GM13976 (cell line): ENCODE results near the gene FOXP2.

Source experiments
- DNase-seq: peaks from one replicate; pipeline ENCODE4 v3.0.0; 2012; ENCODE audit warnings: low spot score
- CTCF ChIP-seq: IDR thresholded peaks from 2 replicates; pipeline ENCODE4 v1.5.1; 2012; ENCODE audit warnings: borderline replicate concordance, mild to moderate bottlenecking; ENCODE audit not compliant: insufficient read depth; ENCODE audit errors: extremely low read depth, missing control alignments, control extremely low read depth
- in situ Hi-C: fragments of 300-500 bp; cut with MboI; formaldehyde crosslinking; loops from one replicate; pipeline ENCODE4 v1.12.0; 2022; ENCODE audit warnings: low sequenced_read_pairs, mixed read lengths, inconsistent platforms; ENCODE audit not compliant: unreplicated experiment

FOXP2 gene

GRCh38 chr7:114688443-114689055 is 273.9 kb downstream of the FOXP2 start:
- in situ Hi-C loops: no loop called here
- DNase-seq: no peak
- TF ChIP-seq CTCF: no peak

DNA sequence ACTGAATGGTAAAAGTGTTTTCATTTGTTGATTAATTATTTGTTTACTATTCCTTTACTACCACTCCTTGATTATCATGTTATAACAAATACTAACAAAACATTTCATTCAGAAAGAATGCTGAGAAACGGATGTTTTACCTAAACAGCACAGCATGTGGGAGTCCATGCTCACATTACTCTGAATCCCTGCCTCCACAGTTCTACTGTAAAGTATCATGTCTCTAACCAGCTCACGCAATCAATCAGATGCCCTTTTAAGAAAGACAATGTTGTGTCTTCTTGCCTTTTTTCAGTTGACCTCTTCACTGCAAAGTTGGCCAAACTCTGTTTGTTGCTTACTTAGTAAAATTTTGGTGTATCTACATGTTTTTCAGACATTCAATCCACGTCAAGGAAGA is 274.8 kb downstream of the FOXP2 start:
- TF ChIP-seq CTCF: no peak
- in situ Hi-C loops: no loop called here
- DNase-seq: no peak

DNA sequence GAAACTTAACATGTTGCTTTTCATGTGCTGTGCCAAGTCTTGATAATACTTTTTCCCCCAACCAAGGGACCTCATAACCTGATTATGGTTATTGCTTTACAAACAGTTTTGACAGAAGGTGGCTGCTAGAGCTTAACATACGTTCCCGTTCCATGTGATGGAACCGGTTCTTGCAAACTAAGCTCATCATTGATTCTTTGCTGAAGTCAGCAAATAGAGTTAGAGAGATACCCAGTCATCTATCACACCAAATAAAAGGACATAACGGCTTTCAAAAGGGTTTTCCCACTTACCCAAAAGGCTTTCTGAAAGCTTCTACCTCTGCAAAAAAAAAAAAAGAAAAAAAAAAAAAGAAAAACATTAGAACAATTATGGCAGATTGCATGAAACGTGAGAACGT is 277.0 kb downstream of the FOXP2 start:
- no peak for TF ChIP-seq CTCF
- in situ Hi-C loops: no loop called here
- no peak for DNase-seq

GRCh38 chr7:114695182-114695581 is 280.6 kb downstream of the FOXP2 start:
- in situ Hi-C loops: no loop called here
- DNase-seq: no peak
- no peak for TF ChIP-seq CTCF

- in situ Hi-C loops: no loop called here
- no peak for DNase-seq
- TF ChIP-seq CTCF: no peak
These were observed 285.8 kb downstream of the FOXP2 start for GRCh38 chr7:114700247-114700928.

- DNase-seq: no peak
- in situ Hi-C loops: no loop called here
- no peak for TF ChIP-seq CTCF
These were observed 289.1 kb downstream of the FOXP2 start for GRCh38 chr7:114703677-114704076.
